SK-N-SH (cell line): ENCODE results near the gene TMEM107. TPM values are rescaled to one million over a fixed set of nuclear protein-coding genes. Genes with fewer than 3 reads are reported as not detected.

Source experiments
- CTCF ChIA-PET: fragments of 300-600, 350-600 bp; formaldehyde crosslinking; extraction: SDS; loops from one replicate; lab custom pipeline; 2021; lab: Yijun Ruan, JAX
- POLR2A ChIA-PET: fragments of 350-600 bp; sonication (Branson Sonifier 250); formaldehyde crosslinking; extraction: SDS; loops from one replicate; lab custom pipeline; 2020; ENCODE audit warnings: antibody characterized with exemption, inconsistent platforms; lab: Yijun Ruan, JAX
- DNase-seq: peaks from one replicate; pipeline ENCODE4 v3.0.0; 2012
- H2AFZ ChIP-seq: fragments of 200-600 bp; sonication (generic); 2 replicates; pipeline ENCODE4 v1.8.1; 2016; ENCODE audit warnings: antibody characterized with exemption, mild to moderate bottlenecking, low read depth
- H3F3A ChIP-seq: fragments of 200-600 bp; sonication (generic); replicated peaks from 2 replicates; pipeline ENCODE3; 2016; ENCODE audit warnings: antibody characterized with exemption, mild to moderate bottlenecking; ENCODE audit not compliant: insufficient read depth
- H3K27ac ChIP-seq, 2 experiments: fragments of 200-500 bp in 1 of 2; fragments of 200-600 bp in 1 of 2; sonication (Bioruptor generic) in 1 of 2; sonication (generic), shearing (Covaris generic) in 1 of 2; 2 replicates each; pipeline versions ENCODE4 v1.5.1 to v1.6.1; 2014 to 2016; ENCODE audit warnings: low read depth in 2 of 2, inconsistent platforms in 1 of 2, low read length in 1 of 2, mild to moderate bottlenecking in 1 of 2, mixed read lengths in 1 of 2
- H3K27me3 ChIP-seq: fragments of 200-600 bp; sonication (generic), shearing (Covaris generic); 2 replicates; pipeline ENCODE4 v1.6.1; 2016; ENCODE audit warnings: mixed run types; ENCODE audit not compliant: insufficient read depth
- H3K36me3 ChIP-seq, 2 experiments: fragments of 200-500 bp in 1 of 2; fragments of 200-600 bp in 1 of 2; sonication (Bioruptor generic) in 1 of 2; sonication (generic) in 1 of 2; replicated peaks in 1 of 2; 2 replicates each; pipeline versions ENCODE3 to v1.5.1; 2014 to 2016; ENCODE audit warnings: low read length in 1 of 2, mild to moderate bottlenecking in 1 of 2; ENCODE audit not compliant: insufficient read depth in 2 of 2, control insufficient read depth in 1 of 2
- H3K4me1 ChIP-seq, 2 experiments: fragments of 200-500 bp in 1 of 2; fragments of 200-600 bp in 1 of 2; sonication (Bioruptor generic) in 1 of 2; sonication (generic), shearing (Covaris generic) in 1 of 2; 2 replicates each; pipeline versions ENCODE4 v1.5.1 to v1.6.1; 2014 to 2016; ENCODE audit warnings: low read depth in 1 of 2, low read length in 1 of 2, mixed run types in 1 of 2; ENCODE audit not compliant: insufficient read depth in 2 of 2, control insufficient read depth in 1 of 2
- H3K4me2 ChIP-seq: fragments of 200-600 bp; sonication (generic), shearing (Covaris generic); 2 replicates; pipeline ENCODE4 v1.6.1; 2017; ENCODE audit warnings: mixed run types
- H3K4me3 ChIP-seq, 2 experiments: fragments of 200-500 bp in 1 of 2; fragments of 200-600 bp in 1 of 2; sonication (Bioruptor generic) in 1 of 2; sonication (generic), shearing (Covaris generic) in 1 of 2; 2 replicates each; pipeline versions ENCODE4 v1.5.1 to v1.8.1; 2014 to 2016; ENCODE audit warnings: low read depth in 2 of 2, inconsistent platforms in 1 of 2, low read length in 1 of 2, mild to moderate bottlenecking in 1 of 2, mixed read lengths in 1 of 2, moderate library complexity in 1 of 2
- H3K79me2 ChIP-seq: fragments of 200-600 bp; sonication (generic); 2 replicates; pipeline ENCODE4 v1.8.1; 2017; ENCODE audit warnings: mild to moderate bottlenecking; ENCODE audit not compliant: insufficient read depth
- H3K9ac ChIP-seq: fragments of 200-600 bp; sonication (generic); 2 replicates; pipeline ENCODE4 v1.6.1; 2017; ENCODE audit warnings: mixed run types
- H3K9me2 ChIP-seq: fragments of 200-600 bp; sonication (generic); 2 replicates; pipeline ENCODE4 v1.6.1; 2017; ENCODE audit warnings: mixed run types
- H3K9me3 ChIP-seq: fragments of 200-600 bp; sonication (generic); 2 replicates; pipeline ENCODE4 v1.6.1; 2017; ENCODE audit warnings: mixed run types, mild to moderate bottlenecking, moderate library complexity
- H4K20me1 ChIP-seq: fragments of 200-600 bp; sonication (generic); 2 replicates; pipeline ENCODE4 v1.6.1; 2017; ENCODE audit warnings: mild to moderate bottlenecking, mixed run types; ENCODE audit not compliant: insufficient read depth
- EP300 ChIP-seq, 2 experiments: IDR thresholded peaks; 2 replicates each; pipeline versions ENCODE4 v1.4.0 to v1.6.1; 2012; ENCODE audit warnings: borderline replicate concordance in 1 of 2, low read depth in 1 of 2, low read length in 1 of 2
- FOXJ3 ChIP-seq: sonication (generic); formaldehyde crosslinking; IDR thresholded peaks from 2 replicates; pipeline ENCODE4 v1.5.1; 2020; ENCODE audit warnings: mild to moderate bottlenecking, missing genetic modification reagents
- GATA2 ChIP-seq: sonication (generic); formaldehyde crosslinking; IDR thresholded peaks from 2 replicates; pipeline ENCODE4 v1.5.0; 2020; ENCODE audit warnings: mild to moderate bottlenecking, missing genetic modification reagents
- JUND ChIP-seq: IDR thresholded peaks from 2 replicates; pipeline ENCODE4 v1.4.0; 2012
- MAX ChIP-seq: IDR thresholded peaks from 2 replicates; pipeline ENCODE4 v1.4.0; 2012; ENCODE audit warnings: low read depth
- MEF2A ChIP-seq: IDR thresholded peaks from 2 replicates; pipeline ENCODE4 v1.4.0; 2012; ENCODE audit warnings: low read depth, borderline replicate concordance
- NRF1 ChIP-seq: IDR thresholded peaks from 2 replicates; pipeline ENCODE4 v1.6.1; 2012; ENCODE audit warnings: low read depth, mild to moderate bottlenecking, low read length
- PBX3 ChIP-seq: IDR thresholded peaks from 2 replicates; pipeline ENCODE4; 2012
- REST ChIP-seq: IDR thresholded peaks from 2 replicates; pipeline ENCODE4 v1.6.1; 2012; ENCODE audit warnings: mild to moderate bottlenecking, low read depth, low read length, moderate library complexity
- RXRA ChIP-seq: IDR thresholded peaks from 2 replicates; pipeline ENCODE4 v1.4.0; 2012; ENCODE audit warnings: low read depth, mild to moderate bottlenecking, borderline replicate concordance
- SIN3A ChIP-seq: IDR thresholded peaks from 2 replicates; pipeline ENCODE4 v1.6.1; 2012; ENCODE audit warnings: low read depth, mild to moderate bottlenecking, low read length, moderate library complexity, borderline replicate concordance
- SMC3 ChIP-seq: IDR thresholded peaks from 2 replicates; pipeline ENCODE4 v1.6.1; 2012; ENCODE audit warnings: low read depth, low read length, improper control_type of control experiment
- USF1 ChIP-seq: IDR thresholded peaks from 2 replicates; pipeline ENCODE4 v1.4.0; 2012; ENCODE audit warnings: low read depth, borderline replicate concordance
- YY1 ChIP-seq: IDR thresholded peaks from 2 replicates; pipeline ENCODE4 v1.4.0; 2012; ENCODE audit warnings: low read depth, mild to moderate bottlenecking
- ZBTB33 ChIP-seq: IDR thresholded peaks from 2 replicates; pipeline ENCODE4 v1.4.0; 2012; ENCODE audit warnings: low read depth, borderline replicate concordance
- WGBS: methylation state at CpG from one replicate; pipeline ENCODE4 v1.1.6; 2017; ENCODE audit warnings: low lambda C conversion rate; 5-methylcytosine and 5-hydroxymethylcytosine counted together
- polyA plus RNA-seq, 3 experiments: library from polyadenylated mRNA; depleted of rRNA; stranded (reverse); fragments of >200 nt; gene quantifications; 2 replicates each; pipeline ENCODE4 v1.2.3, GENCODE V29; 2012

The TMEM107 gene
- polyA plus RNA-seq, 1 of the 3 experiments (the other 2 are of a cell fraction): 18.6 TPM

GRCh38 chr17:8141045-8141444 lies 35.1 kb downstream of the TMEM107 start:
- Histone ChIP-seq H3K9ac (no peak overlapping the region), H3K27me3 (no peaks in the 10 kb centered on the region), H3K9me2 (no peaks in the 10 kb centered on the region), H3K27ac (no peak overlapping the region), H3K4me1 (peaks cover 0 to 5% of the 10 kb centered on the region in 2 experiments; a peak in 1 of 4 replicates), H3F3A (peaks cover 27% of the 10 kb centered on the region), H3K4me3 (no peak overlapping the region), H3K9me3 (no peaks in the 10 kb centered on the region), H4K20me1 (peaks cover 8% of the 10 kb centered on the region; the same call in 1 of the 2 replicates), H3K36me3 (peaks cover 15 to 40% of the 10 kb centered on the region in 2 experiments), H3K79me2 (no peaks in the 10 kb centered on the region), H3K4me2 (no peak overlapping the region), H2AFZ (no peak overlapping the region)
- no peak for DNase-seq
- ChIA-PET POLR2A (interaction anchor here (1.7 to 4.1 kb wide), 2 partner anchors 10 to 14 kb away, joined by 6 to 19 read pairs; partner anchors contain the start of gene PER1), CTCF (interaction anchor here (0.6 to 9.5 kb wide), 8 partner anchors 9 to 1522 kb away, joined by 3 to 98 read pairs (median 6); partner anchors contain the start of genes ALOXE3, PER1 and VAMP2)
- TF ChIP-seq YY1 (no peak), EP300 (IDR thresholded peaks at IDR 0.05; ENCODE audit: borderline replicate concordance in 1 of 2, low read depth in 1 of 2, low read length in 1 of 2) (no peak), USF1 (no peak), MEF2A (no peak), GATA2 (CRISPR knock-in tag) (no peak), FOXJ3 (CRISPR knock-in tag) (no peak), NRF1 (no peak), MAX (no peak), RXRA (no peak), PBX3 (no peak), SMC3 (no peak), SIN3A (no peak), ZBTB33 (no peak), REST (no peak), JUND (no peak)
- 94% methylated on average over 7 of the region's 7 CpGs for WGBS
